K562 (cell line): ENCODE measurements around the gene PPIL1. TPM values are rescaled to one million over a fixed set of nuclear protein-coding genes. Genes with fewer than 3 reads are reported as not detected.

Experiments
- ARNT ChIP-seq, 2 experiments: fragments of 450-650 bp; IDR thresholded peaks; 2 replicates each; pipeline ENCODE4 v1.6.1; 2016; ENCODE audit warnings: mild to moderate bottlenecking in 1 of 2
- CBFA2T3 ChIP-seq: fragments of 450-650 bp; IDR thresholded peaks from 2 replicates; pipeline ENCODE4 v1.6.1; 2017
- DMBX1 ChIP-seq: fragments of 250-450 bp; sonication (Bioruptor Pico); IDR thresholded peaks from 2 replicates; pipeline ENCODE4 v1.8.0; 2022; ENCODE audit warnings: inconsistent platforms, mild to moderate bottlenecking, moderate library complexity, borderline replicate concordance
- FOXK2 ChIP-seq, 2 experiments: fragments of 450-650 bp; IDR thresholded peaks in 1 of 2; conservative IDR thresholded peaks in 1 of 2; 2 replicates each; pipeline ENCODE4 v1.6.1; 2016; ENCODE audit warnings: low read depth in 2 of 2, mild to moderate bottlenecking in 1 of 2
- KLF10 ChIP-seq: fragments of 250-450 bp; sonication (Bioruptor Pico); IDR thresholded peaks from 2 replicates; pipeline ENCODE4 v1.6.1; 2021; ENCODE audit warnings: matching md5 sums
- NCOA1 ChIP-seq: fragments of 450-650 bp; IDR thresholded peaks from 2 replicates; pipeline ENCODE4 v1.6.1; 2016; ENCODE audit warnings: low read depth
- NEUROD1 ChIP-seq: fragments of 150-350 bp; IDR thresholded peaks from 2 replicates; pipeline ENCODE4 v1.6.1; 2014; ENCODE audit warnings: borderline replicate concordance, low read length, low read depth; ENCODE audit not compliant: partially characterized antibody
- NUFIP1 ChIP-seq: fragments of 450-650 bp; IDR thresholded peaks from 2 replicates; pipeline ENCODE4 v1.6.1; 2018; ENCODE audit not compliant: partially characterized antibody
- PURB ChIP-seq: sonication (generic); formaldehyde crosslinking; IDR thresholded peaks from 2 replicates; pipeline ENCODE4 v1.9.0; 2021; ENCODE audit warnings: low read depth, mild to moderate bottlenecking, missing genetic modification reagents
- TAF1 ChIP-seq: IDR thresholded peaks from 2 replicates; pipeline ENCODE4 v1.6.1; 2011; ENCODE audit warnings: mild to moderate bottlenecking, low read length, moderate library complexity; ENCODE audit not compliant: insufficient read depth, control insufficient read depth, severe bottlenecking; ENCODE audit errors: extremely low read depth
- ZBTB17 ChIP-seq: fragments of 450-650 bp; formaldehyde crosslinking; IDR thresholded peaks from 2 replicates; pipeline ENCODE4 v1.4.0; 2020; ENCODE audit warnings: mild to moderate bottlenecking
- ZNF12 ChIP-seq: sonication (generic); formaldehyde crosslinking; IDR thresholded peaks from 2 replicates; pipeline ENCODE4 v1.4.0; 2020; ENCODE audit warnings: mild to moderate bottlenecking, missing genetic modification reagents
- ZNF584 ChIP-seq: fragments of 200-800 bp; sonication (Bioruptor generic); IDR thresholded peaks from 2 replicates; pipeline ENCODE4 v1.6.1; 2016; ENCODE audit warnings: low read depth, mild to moderate bottlenecking, missing genetic modification characterization, missing compliant biosample characterization
- polyA plus RNA-seq, 8 experiments: library from polyadenylated mRNA; depleted of rRNA in 4 of 8; stranded (reverse) in 5 of 8; unstranded in 3 of 8; fragments of >200 nt; fragmentation: Nextera tagmentation in 2 of 8; fragmentation: Illumina TruSeq in 1 of 8; extraction: Ambion mirVana in 2 of 8; extraction: Trizol in 1 of 8; gene quantifications; 2 replicates each; pipeline versions ENCODE4 v1.2.1 to v1.2.3, GENCODE V29; 2011 to 2014; ENCODE audit warnings: inconsistent platforms in 1 of 8, missing spikeins in 1 of 8
- total RNA-seq, 7 experiments: library from RNA; depleted of rRNA in 6 of 7; stranded (reverse); fragments of >200 nt in 6 of 7; fragmentation: Illumina TruSeq in 2 of 7; extraction: Trizol in 2 of 7; gene quantifications; 2 replicates each; pipeline versions ENCODE4 v1.2.1 to v1.2.3, GENCODE V29; 2011 to 2021; ENCODE audit warnings: low replicate concordance in 1 of 7
- TF ChIP-seq, protein P1 (sequence below), 2 experiments: fragments of 450-650 bp; IDR thresholded peaks; 2 replicates each; pipeline ENCODE4 v1.6.1; 2016; ENCODE audit warnings: mild to moderate bottlenecking in 2 of 2, borderline replicate concordance in 1 of 2, low read depth in 1 of 2, moderate library complexity in 1 of 2
- TF ChIP-seq, protein P2 (sequence below): fragments of 200-800 bp; sonication (Bioruptor generic); IDR thresholded peaks from 2 replicates; pipeline ENCODE4 v1.6.1; 2017; ENCODE audit warnings: missing genetic modification characterization, missing compliant biosample characterization
- TF ChIP-seq, protein P3 (sequence below): IDR thresholded peaks from 2 replicates; pipeline ENCODE4 v1.6.1; 2012; ENCODE audit warnings: low read depth, low read length, improper control_type of control experiment, borderline replicate concordance

PPIL1 gene
- total and polyA plus RNA-seq, 9 of the 15 experiments (the other 6 are each of a cell fraction or from before 2014, with no cell fraction given): 65.8 to 205 (median 130) TPM

DNA sequence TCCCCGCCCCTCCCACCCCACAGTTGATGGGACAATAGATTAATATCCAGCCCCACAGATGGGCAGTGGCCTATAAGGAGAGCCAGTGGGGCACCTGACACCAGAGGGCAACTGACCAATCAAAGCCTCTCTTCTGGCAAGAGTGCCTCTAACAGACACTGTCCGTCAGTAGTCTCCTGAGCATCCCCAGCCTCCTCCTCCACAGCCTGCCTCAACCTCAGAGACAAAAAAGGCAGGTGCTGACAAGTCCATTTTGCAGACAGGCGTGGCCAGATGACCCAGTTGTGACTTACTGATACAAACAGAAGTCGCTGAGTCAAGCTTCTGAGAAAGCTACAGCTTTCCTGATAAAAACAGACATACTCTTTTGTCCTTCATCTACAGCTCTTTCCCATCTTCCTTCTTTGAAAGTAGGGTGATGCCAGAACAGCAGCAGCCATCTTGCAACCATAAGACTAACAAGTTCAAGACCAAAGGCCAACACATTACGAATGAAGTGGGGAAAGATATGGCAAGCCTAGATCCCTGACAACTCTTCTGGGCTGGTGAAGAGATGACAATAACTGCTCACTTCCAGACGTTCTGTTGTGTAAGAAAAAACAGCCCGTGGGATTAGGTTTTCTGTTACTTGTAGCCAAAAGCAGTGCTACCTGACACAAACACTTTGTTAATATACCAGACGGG lies 12.3 kb downstream of the PPIL1 start (continued):
- TF ChIP-seq, protein P1, sequence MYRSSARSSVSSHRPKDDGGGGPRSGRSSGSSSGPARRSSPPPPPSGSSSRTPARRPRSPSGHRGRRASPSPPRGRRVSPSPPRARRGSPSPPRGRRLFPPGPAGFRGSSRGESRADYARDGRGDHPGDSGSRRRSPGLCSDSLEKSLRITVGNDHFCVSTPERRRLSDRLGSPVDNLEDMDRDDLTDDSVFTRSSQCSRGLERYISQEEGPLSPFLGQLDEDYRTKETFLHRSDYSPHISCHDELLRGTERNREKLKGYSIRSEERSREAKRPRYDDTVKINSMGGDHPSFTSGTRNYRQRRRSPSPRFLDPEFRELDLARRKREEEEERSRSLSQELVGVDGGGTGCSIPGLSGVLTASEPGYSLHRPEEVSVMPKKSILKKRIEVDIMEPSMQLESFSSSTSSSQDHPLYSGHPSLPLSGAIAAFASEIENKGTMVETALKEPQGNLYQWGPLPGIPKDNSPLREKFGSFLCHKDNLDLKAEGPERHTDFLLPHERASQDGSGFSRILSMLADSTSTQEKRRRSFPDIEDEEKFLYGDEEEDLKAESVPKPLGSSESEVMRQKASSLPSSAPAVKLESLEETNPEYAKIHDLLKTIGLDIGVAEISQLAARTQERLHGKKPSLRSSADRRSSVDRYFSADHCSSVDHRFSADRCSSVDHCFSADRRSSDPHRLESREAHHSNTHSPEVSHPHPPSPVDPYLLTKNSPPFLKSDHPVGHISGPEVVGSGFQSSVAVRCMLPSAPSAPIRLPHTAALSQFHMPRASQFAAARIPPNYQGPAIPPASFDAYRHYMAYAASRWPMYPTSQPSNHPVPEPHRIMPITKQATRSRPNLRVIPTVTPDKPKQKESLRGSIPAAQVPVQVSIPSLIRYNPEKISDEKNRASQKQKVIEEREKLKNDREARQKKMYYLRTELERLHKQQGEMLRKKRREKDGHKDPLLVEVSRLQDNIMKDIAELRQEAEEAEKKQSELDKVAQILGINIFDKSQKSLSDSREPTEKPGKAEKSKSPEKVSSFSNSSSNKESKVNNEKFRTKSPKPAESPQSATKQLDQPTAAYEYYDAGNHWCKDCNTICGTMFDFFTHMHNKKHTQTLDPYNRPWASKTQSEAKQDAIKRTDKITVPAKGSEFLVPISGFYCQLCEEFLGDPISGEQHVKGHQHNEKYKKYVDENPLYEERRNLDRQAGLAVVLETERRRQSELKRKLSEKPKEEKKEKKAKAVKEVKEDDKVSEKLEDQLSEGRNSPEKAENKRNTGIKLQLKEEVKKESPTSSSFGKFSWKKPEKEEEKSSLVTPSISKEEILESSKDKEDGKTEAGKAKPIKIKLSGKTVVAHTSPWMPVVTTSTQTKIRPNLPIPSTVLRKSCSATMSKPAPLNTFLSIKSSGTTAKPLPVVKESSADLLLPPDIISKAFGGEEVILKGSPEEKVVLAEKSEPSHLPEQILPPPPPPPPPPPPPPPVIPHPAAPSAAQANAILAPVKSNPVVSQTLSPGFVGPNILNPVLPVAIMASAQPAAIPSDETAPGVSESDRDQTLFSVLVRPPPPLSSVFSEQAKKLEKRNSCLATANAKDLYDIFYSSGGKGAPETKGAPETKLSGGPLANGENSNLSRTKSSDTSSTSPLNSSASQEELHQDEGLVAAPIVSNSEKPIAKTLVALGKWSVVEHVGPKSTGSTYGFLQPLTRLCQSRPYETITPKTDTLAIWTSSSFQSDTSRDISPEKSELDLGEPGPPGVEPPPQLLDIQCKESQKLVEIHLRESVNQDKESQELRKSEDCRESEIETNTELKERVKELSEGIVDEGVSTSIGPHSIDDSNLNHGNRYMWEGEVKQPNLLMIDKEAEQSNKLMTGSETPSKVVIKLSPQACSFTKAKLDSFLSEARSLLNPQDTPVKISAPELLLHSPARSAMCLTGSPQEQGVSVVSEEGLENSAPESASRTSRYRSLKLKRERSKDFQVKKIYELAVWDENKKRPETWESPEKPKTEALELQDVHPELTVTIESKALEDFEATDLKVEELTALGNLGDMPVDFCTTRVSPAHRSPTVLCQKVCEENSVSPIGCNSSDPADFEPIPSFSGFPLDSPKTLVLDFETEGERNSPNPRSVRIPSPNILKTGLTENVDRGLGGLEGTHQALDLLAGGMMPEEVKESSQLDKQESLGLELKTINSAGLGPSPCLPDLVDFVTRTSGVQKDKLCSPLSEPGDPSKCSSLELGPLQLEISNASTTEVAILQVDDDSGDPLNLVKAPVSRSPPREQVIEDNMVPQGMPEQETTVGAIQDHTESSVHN (IDR thresholded peaks at IDR 0.05; ENCODE audit: borderline replicate concordance in 1 of 2, low read depth in 1 of 2): peak in 1 of 2 experiments; percentile 51; a peak in 1 of 4 replicates
- peak; percentile 95 for TF ChIP-seq CBFA2T3
- TF ChIP-seq DMBX1 (CRISPR knock-in tag): peak; percentile 85
- TF ChIP-seq TAF1: peak; percentile 43
- TF ChIP-seq NEUROD1: peak; percentile 66
- TF ChIP-seq ARNT (IDR thresholded peaks at IDR 0.05): peak; percentile 42 to 91; a peak in 3 of 4 replicates
- TF ChIP-seq NUFIP1: peak; percentile 75
- no peak for TF ChIP-seq PURB (CRISPR knock-in tag)
- 0 out of 2 replicates have a peak, but pooled peaks have one; percentile 70 for TF ChIP-seq ZNF584 (CRISPR knock-in tag)
- peak; percentile 42; the same call in 1 of the 2 replicates for TF ChIP-seq ZNF12 (CRISPR knock-in tag)
- peak; percentile 71; the same call in 1 of the 2 replicates for TF ChIP-seq KLF10 (CRISPR knock-in tag)
- TF ChIP-seq, protein P2, sequence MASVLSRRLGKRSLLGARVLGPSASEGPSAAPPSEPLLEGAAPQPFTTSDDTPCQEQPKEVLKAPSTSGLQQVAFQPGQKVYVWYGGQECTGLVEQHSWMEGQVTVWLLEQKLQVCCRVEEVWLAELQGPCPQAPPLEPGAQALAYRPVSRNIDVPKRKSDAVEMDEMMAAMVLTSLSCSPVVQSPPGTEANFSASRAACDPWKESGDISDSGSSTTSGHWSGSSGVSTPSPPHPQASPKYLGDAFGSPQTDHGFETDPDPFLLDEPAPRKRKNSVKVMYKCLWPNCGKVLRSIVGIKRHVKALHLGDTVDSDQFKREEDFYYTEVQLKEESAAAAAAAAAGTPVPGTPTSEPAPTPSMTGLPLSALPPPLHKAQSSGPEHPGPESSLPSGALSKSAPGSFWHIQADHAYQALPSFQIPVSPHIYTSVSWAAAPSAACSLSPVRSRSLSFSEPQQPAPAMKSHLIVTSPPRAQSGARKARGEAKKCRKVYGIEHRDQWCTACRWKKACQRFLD (CRISPR knock-in tag): peak; percentile 82
- TF ChIP-seq, protein P3, sequence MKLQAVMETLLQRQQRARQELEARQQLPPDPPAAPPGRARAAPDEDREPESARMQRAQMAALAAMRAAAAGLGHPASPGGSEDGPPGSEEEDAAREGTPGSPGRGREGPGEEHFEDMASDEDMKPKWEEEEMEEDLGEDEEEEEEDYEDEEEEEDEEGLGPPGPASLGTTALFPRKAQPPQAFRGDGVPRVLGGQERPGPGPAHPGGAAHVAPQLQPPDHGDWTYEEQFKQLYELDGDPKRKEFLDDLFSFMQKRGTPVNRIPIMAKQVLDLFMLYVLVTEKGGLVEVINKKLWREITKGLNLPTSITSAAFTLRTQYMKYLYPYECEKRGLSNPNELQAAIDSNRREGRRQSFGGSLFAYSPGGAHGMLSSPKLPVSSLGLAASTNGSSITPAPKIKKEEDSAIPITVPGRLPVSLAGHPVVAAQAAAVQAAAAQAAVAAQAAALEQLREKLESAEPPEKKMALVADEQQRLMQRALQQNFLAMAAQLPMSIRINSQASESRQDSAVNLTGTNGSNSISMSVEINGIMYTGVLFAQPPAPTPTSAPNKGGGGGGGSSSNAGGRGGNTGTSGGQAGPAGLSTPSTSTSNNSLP: peak; percentile 52; the same call in 1 of the 2 replicates
- peak; percentile 75; the same call in 1 of the 2 replicates for TF ChIP-seq NCOA1
- TF ChIP-seq ZBTB17 (CRISPR knock-in tag): peak; percentile 79; the same call in 1 of the 2 replicates
- peak; percentile 66 to 73; a peak in 3 of 4 replicates for TF ChIP-seq FOXK2 (conservative IDR thresholded peaks at IDR 0.05 in 1 of 2, IDR thresholded peaks at IDR 0.05 in 1 of 2; ENCODE audit: low read depth in 2 of 2)
